HG03108 (cell line): ENCODE measurements around the gene PIP5KL1.
"Not testable (repeated sequence)": the region's sequence is repeated elsewhere in the genome, so short reads cannot be mapped to it uniquely, and the experiment has no call there.

Experiments used
- ATAC-seq: cut with Tn5 transposase; IDR thresholded peaks from one replicate; pipeline ENCODE4 v1.9.1; 2021; ENCODE audit warnings: moderate library complexity; ENCODE audit not compliant: unreplicated experiment

Gene PIP5KL1

DNA sequence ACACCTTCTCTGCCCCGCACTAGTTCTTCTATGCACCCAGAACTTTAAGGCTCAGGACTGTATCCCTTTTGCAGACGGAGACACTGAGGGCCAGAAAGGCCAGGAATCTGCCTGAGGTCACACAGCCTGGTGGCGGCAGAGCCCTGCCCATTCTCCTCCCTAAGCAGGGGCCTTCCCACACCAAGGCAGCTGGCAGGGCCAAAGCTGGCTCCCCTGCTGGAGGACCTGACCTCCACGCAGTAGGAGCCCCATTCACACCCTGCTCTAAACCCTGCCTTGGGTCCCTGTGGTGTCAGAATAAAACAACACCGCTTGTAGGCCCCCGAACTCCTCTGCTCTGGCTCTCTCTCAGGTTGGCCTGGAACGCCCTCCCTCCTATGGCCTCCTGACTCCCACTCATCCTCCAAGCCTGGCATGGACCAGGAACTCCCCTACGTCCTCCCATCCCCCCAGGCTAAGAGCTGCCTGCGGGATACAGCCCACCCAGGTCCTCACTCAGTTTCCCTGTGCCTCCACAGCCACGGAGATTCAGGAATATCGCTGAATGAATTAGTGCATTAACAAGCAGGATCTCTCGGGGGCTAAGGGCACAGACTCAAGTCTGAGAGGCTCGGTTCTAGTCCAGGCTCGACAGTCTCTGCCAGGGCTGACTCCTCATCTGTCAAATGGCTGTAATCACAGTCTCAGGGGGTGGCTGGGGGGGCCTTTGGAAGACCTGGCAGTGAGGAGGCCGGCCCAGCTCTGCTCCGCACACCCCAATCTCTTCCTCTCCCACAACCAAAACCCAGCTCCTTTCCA lies 34.0 kb downstream of the PIP5KL1 start:
- ATAC-seq, result no peak

DNA sequence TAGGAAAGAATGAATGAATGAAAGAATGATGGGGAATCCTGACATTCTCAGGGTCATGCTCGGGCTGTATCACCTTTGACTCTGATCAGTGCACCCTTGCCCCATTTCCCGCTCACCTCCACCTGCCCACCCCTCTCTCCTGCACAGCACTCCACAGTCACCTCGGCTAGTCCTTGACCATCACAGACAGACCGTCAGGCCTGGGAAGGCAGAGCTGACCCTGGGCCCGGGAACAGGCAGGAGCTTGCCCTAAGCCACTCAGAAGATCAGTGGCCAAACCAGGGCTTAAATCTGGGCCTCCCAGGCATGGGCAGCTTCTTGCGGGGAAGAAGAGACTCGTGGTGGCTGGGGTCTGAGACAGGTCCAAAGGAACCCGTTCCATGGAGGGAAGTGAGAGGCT lies 34.8 kb downstream of the PIP5KL1 start:
- ATAC-seq, result no peak

DNA sequence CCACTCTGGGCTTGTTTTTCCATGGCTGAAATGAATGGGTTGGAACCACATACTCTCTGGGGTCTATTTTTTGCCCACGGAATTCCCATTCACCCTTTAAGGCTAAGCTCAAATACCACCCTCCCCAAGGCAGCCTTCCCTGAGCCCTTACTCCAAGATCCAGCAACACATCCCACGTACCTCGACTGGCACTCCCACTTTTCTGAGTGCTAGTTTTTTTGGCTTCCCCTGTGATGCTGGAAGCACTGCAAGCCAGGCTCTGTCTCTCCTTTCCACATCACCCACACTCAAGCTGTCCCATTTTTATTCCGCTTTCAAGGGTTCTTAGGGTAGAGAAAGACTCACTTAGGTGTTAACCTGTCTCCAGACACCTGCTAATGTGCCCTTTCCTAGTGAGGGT lies 37.2 kb downstream of the PIP5KL1 start:
- ATAC-seq, result no peak

DNA sequence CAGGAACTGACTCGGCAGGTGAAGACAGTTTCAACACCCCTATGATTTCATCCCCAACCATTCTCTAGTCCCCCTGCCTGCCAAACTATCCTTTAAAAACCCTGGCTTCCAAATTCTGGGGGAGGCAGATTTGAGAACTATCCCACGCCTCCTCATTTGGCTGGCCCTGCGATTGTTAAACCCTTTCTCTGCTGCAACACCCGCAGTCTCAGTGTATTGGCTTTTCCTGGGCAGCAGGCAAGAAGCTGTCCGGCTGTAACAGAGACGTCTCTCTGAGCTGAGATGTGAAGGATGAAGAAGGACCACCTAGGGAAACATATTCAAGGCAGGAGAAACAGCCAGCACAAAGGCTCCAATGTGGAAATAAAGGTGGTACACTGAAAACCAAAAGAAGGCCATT lies 37.7 kb downstream of the PIP5KL1 start:
- ATAC-seq, result no peak

DNA sequence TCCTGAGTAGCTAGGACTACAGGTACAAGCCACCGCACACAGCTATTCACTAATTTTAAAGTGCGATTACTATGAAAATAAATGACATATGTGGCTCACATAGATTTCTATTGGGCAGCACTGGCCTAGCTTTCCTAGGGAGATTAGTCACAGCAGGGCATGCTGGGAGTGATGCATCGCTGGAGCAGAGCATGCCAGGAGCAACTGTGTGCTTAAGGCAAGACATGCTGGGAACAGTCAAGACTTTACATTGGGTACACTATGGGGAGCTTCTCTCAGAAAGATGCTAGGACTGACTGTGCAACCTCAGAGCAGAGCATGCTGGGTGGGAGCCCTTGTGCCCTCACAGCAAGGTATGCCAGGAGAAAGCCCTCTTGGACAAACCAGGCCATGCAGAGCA lies 40.5 kb downstream of the PIP5KL1 start:
- ATAC-seq, result no peak

DNA sequence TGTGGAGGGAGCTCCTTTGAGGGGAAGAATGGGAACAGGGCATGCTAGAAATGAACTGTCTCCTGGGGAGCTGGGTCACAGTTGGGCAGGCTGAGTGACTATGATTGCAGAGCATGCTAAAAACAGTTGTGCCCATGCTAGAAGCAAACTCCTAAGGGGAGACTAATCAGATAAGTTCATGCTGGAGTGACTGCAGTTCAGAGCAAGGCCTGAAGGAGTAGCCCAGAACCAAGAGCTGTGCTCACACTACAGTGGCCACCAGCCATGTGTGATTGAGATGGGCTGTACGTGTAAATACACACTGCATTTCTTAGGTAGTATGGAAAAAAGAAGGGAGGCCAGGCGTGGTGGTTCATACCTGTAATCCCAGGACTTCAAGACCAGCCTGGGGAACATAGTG lies 42.8 kb downstream of the PIP5KL1 start:
- ATAC-seq, result no peak

DNA sequence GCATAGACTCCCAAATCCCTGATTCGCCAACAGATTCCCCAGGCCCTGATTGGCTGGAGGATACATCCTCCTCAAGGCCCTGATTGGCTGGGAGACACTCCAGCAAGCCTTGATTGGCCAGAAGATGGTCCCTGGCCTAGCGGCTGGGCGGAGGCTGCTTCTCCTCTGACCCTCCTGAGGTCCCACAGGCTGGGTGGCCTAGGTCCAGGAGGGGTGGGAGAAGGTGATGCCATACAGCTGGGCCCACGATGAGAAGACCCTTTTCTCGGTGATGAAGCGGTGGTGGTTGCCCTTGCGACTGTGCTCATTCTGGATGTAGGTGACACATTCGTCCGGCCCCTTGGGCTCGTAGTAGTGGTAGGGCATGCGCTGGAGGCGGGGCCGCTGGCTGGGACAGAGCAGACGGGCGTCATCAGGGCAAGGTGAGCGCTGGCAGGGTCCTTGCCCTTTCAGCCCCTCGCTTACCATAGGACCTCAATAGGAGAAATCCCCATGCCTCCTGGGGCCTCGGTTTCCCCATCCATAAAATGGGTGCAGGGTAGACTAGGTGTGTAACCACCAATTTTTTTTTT lies 44.1 kb downstream of the PIP5KL1 start:
- ATAC-seq, result no peak

DNA sequence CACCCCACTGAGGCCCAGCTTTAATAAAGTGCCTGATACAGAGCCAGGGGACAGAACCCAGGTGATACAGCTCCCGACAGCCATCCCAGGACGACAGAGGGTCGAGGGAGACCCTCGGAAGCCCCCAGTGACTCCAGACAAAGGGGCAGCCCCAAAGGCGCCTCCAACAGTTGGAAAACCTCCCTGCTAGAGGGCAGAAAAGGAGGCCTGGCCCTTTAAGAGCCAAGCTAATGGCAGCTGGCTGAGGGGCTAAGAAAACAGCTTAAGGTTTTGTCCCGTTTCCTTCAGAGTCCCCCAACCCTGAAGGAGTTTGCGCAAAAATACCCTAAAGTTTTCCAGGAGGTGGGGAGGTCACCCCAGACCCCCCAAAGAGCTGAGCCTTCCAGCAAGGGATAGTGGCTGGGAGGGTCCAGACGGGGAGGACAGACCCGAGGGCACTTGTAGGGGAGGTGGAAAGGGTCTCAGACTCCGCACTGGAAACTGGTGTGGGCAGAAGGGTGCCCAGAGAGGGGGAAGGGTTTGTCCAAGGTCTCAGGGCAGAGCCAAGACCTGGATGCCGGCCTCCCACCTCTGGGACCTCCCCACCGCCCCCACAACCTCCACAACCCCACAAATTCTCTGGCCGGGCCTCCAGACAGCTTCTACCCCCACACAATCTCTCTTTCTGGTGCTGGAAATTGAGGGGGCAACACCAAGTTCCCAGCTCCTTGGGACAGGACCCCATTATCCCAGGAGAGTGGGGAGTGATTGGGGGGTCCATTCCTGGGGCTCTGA lies 44.9 kb downstream of the PIP5KL1 start:
- no peak for ATAC-seq

DNA sequence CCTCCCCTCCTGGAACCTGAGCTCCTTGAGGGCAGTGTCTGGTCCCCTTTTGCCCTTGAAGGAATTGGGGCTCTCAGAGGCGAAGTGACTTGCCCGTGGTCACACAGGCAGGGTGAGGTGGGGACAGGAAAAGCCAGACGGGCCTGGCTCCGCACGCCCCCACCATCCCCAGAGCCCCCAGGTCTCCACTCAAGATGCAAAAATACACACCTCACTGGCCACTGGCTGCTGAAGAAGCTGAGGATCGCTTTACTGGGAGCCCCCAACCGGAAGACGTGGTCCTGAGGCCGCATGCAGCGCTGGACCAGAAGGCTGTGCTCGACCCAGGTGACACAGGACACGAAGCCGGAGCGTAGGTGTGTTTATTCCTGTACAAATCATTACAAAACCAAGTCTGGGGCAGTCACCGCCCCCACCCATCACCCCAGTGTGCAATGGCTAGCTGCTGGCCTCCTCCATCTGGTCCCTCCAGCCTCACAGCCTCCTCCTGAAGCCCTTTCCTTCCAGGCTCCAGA lies 45.5 kb downstream of the PIP5KL1 start:
- no peak for ATAC-seq

DNA sequence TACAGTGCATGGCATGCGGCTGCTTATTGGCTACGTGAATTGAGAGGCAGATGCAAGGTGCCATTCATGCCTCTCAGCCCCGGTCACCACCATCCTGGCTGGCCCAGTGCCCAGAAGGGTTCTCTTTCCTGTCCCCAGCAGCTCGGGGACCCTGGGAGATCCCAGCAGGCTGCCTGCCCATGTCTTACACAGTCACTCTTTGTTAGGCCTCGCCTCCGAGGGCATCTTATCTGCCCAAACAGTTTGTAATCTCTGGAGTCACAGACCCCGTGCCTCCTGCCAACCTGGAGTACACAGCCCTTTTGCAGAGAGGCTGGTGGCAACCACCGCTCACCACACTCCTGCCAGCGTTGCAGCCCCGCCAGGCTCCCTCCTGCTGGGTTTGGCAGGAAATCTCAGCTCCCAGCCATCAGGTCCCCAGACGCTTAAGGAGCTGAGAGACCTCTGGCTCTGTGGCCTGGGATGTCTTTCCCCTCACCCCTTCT lies 46.1 kb downstream of the PIP5KL1 start:
- ATAC-seq, result no peak

DNA sequence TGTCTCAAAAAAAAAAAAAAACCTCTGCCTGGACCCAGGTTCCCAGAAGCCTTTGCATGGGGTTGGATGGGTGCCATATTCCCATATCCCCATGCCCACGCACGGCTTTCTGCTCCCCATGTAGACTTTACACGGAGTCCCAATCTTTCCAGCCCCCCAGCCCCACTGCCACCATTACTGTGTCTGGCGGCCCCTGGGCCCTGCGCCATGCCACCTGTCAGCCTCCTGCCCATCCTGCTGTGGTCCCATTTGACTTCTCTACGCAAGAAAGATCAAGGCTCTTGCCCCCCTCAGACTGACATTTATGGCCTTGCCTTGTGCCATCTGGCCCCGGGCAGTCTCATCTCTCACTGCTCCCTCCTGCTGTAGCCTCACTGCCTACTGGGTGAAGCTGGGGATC lies 46.6 kb downstream of the PIP5KL1 start:
- ATAC-seq, result no peak

DNA sequence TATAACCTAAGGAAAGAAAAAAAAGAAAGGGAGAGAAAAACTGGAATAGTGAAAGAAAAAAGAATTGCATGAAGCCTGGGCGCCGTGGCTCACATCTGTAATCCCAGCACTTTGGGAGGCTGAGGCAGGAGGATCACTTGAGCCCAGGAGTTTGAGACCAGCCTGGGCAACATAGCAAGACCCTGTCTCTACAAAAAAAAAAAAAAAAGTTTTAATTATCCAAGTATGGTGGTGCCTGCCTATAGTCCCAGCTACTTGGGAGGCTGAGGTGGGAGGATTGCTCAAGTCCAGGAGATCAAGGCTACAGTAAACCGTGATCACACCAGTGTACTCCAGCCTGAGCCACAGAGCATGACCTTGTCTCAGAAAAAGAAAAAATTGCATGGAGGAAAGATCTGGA lies 48.9 kb downstream of the PIP5KL1 start:
- not testable (repeated sequence) for ATAC-seq

DNA sequence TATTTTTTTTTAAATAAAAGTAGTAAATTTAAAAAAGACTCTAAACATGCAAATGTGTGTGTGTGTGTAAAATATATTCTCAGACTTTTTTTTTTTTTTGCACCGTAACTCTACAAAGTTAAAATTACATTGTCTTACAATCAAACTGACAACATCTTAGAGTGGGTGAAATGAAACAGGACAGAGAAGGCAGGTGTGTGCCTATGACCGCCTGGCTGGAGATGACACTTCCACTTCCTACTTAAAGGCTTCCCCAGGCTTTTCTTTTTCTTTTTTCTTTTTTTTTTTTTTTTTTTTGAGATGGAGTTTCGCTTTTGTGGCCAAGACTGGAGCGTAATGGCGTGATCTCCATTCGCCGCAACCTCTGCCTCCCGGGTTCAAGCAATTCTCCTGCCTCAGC lies 50.4 kb downstream of the PIP5KL1 start:
- no peak for ATAC-seq

DNA sequence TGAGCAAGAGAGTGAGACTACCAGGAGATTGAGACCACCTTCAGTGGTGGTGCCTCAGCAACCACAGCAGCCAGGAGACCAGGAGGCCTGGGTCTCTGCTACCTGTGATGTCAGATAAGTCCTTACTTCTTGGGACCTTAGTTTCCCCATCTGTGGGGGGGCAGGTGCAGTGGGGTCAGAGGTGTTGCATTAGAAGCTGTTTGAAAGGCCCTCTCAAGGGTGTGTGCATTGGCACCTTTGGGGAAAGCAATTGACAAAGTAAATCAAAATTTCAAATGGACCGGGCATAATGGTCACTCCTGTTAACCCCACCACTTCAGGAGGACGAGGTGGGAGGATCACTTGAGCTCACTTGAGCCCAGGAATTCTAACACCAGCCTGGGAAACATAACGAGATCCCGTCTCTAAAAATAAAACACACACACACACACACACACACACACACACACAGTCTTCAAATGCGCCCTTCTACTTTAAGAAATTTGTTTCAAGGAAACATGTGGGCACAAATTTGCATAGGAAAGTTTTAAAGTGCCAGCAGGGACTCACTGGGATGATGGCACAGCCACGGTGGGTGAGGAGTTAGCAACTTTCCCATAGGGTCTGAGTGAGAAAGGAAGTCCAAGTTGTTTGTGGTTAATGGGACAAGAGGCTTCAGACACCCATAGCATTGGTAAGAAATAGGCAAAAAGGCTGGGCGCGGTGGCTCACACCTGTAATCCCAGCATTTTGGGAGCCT lies 51.8 kb downstream of the PIP5KL1 start:
- ATAC-seq, result no peak

DNA sequence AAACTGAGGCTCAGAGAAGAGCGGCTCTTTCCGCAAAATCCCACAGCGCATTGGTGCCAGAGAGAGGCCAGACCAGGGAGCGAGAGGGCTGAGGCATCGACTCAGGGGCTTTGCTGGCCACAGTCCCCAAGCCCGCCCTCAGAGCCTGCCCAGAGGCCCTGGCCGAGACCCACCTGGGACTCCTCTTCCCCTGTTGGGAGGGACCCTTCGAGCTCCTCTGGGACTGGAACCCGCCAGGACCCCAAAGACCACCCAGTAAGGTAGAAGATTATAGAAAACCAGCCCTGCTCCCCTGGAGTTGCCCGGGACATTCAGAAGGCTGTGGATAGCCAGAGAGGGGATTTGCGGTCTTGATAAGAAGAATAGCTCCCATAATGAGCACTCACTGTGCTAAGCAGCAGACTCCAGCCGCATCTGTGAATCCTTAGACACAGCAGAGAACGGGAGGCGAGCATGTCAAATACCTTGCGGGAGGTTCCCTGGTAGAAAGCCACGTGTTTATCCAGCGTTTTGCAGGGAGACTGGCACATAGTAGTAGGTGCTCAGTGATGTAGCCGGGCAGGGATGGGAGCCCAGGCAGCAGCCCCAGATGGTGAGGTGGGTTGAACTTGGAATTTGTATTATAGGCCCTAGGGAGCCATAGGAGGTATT lies 52.5 kb downstream of the PIP5KL1 start:
- no peak for ATAC-seq

DNA sequence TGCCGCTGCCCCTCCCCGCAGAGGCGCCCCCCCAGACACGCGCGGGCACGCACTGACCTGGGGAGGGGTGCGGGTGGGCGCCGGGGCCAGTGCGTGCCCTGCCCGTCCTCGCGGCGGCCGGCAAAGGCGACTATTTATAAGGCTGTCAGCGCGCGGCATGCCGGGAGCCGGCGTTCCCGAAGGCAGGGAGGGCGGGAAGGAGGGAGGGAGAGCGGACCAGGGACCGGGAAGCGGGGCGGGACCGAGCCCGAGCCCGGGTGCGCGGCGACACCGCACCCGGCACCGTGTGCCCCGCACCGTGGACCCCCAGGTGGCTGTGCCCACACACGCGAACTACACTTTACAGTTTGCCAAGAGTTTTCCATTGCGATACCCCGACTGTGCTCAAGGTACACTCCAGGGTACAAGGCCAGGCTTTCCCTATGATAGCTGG lies 53.0 kb downstream of the PIP5KL1 start, which contains the start of gene AK1:
TSS of gene AK1 (minus strand) at position 110 of the 433 bp plus-strand sequence. CDS start 3,058 bp downstream, outside the sequence.
- ATAC-seq, result no peak

DNA sequence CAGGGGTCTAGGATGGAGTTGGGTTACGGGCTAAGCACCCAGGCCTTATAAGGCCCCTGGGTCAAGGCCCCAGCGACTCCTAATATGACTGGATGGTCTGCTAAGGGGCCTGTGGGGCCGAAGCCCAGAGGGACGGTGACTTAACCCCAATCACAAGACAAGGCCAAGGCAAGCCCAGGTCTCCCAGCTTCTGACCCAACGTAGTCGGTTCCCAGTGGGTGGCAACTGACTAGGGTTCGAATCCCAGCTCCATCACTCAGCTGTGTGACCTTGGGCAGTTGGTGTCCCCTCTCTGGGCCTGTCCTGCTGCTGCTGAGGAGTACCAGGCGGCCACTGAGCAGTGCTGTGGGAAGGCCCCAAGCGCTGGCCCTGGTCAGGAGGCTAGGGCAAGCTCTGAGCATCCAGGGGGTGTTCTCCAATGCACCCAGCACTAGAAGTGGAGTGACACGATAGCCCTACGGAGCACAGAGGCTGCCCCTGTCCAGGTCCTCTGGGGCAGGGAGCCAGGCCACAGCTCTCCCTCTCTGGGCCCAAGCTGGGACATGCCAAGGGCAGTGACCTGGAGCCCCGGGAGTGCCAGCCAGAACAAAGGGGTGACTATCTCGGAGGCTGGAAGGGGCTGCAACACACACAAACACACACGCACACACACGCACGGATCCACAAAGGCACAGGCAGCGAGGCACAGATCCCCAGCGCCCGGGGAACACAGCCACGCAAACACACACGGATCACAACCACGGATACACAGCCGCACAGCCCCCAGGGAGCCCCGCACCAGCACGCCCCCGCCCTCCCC lies 53.6 kb downstream of the PIP5KL1 start:
- no peak for ATAC-seq

DNA sequence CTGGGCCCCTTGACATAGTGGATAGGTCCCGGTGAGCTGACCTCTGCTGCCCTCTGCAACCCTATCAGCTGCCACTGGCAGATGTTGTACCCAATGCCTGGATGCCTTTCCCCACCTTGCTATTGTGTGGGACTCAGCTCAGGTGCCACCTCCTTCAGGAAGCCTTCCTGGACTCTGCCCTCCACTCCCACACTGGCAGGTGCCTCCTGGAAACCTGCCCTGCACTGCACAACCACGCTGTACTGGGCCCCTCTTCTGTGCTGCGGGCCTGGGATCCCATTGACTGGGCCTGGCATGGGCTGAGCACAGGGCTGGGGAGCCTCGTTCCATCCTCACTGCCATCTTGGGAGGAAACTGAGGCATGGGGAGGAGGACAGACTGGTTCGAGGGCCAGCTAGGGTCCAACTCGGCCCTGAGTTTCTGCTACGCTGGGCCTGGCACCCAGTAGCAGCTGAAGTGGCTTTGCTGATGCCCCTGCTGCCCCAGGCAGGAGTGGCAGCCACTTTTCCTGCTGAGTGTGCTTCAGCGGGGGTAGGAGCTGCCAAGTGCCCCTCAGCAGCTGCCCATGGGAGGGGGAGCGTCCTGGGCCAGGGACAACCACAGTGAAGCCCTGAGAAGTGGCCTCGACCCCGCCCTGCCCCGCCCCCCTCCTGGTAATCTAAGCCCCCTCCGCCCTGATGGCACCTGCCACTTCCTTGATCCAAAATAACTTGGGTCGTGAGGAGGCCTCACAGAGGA lies 54.4 kb downstream of the PIP5KL1 start:
- no peak for ATAC-seq
